ENCODE results near the gene PAK4. TPM values are rescaled to one million over a fixed set of nuclear protein-coding genes. Genes with fewer than 3 reads are reported as not detected.

Gene PAK4
- total RNA-seq, 1 experiment from 2014 or later = 63.1 TPM

GRCh38 chr19:39196860-39197562 is 71.4 kb downstream of the PAK4 start, which contains the start of gene NCCRP1:
TSS of gene NCCRP1 (plus strand) at chr19:39196964. CDS start at chr19:39196983, 19 bp downstream.
- H3K18ac ChIP-seq (ENCODE audit: insufficient read length, low read depth, low read length) = no peak within 1 kb of the TSS
- H3K4me3 Mint-ChIP-seq = peak within 1 kb of the TSS; percentile 48 to 75
- H3K9me3 ChIP-seq (ENCODE audit: control insufficient read depth, low read depth, low read length) = no peaks in the 10 kb centered on the region
- H2AK5ac ChIP-seq (ENCODE audit: insufficient read length, low read length) = no peak within 1 kb of the TSS
- peaks cover 7% of the 10 kb centered on the region; the same call in 1 of the 2 replicates for H3K27me3 ChIP-seq (ENCODE audit: insufficient read depth, low read length)
- DNase-seq = peak; percentile 71
- H3K23ac ChIP-seq (ENCODE audit: insufficient read length, low read depth, low read length) = no peak within 1 kb of the TSS
- H3K23me2 ChIP-seq (ENCODE audit: insufficient read length, low read depth, low read length, poor library complexity, severe bottlenecking) = peaks cover 7% of the 10 kb centered on the region
- H4K91ac ChIP-seq (ENCODE audit: insufficient read length, low read depth, low read length) = no peak within 1 kb of the TSS
- H3K27ac Mint-ChIP-seq = no peak within 1 kb of the TSS
- no peak within 1 kb of the TSS for H2AFZ ChIP-seq (ENCODE audit: low read length)
- H4K5ac ChIP-seq (ENCODE audit: insufficient read length, low read depth, low read length) = no peak within 1 kb of the TSS
- H3K56ac ChIP-seq (ENCODE audit: insufficient read length, low read depth, low read length) = no peak within 1 kb of the TSS
- no peaks in the 10 kb centered on the region for H3K79me1 ChIP-seq (ENCODE audit: insufficient read depth, low read depth, low read length, poor library complexity, severe bottlenecking)
- peaks cover 14 to 39% of the 10 kb centered on the region in 2 experiments for H3K4me1 Mint-ChIP-seq
- H3K4me2 ChIP-seq (ENCODE audit: insufficient read depth, insufficient read length, low read length) = peak within 1 kb of the TSS; percentile 48
- H3K9ac ChIP-seq (ENCODE audit: extremely low read depth, insufficient read length, low read length) = no peak within 1 kb of the TSS
- no peak within 1 kb of the TSS for H3T11ph ChIP-seq (ENCODE audit: low read length)
- no peak within 1 kb of the TSS for H4K8ac ChIP-seq (replicated peaks; ENCODE audit: insufficient read length, low read depth, low read length)
- TF ChIP-seq CTCF (conservative IDR thresholded peaks at IDR 0.05) = no peak
- H3K9me3 Mint-ChIP-seq = no peaks in the 10 kb centered on the region; a peak in 1 of 5 replicates
- no peak within 1 kb of the TSS for H2BK15ac ChIP-seq (ENCODE audit: low read depth, low read length)
- no peaks in the 10 kb centered on the region for H3K79me2 ChIP-seq (ENCODE audit: insufficient read depth, low read length)
- no peak within 1 kb of the TSS for H3K27ac ChIP-seq (ENCODE audit: insufficient read length, low read depth, low read length)
- no peak within 1 kb of the TSS for H2BK120ac ChIP-seq (ENCODE audit: low read depth, low read length, poor library complexity, severe bottlenecking)
- H2BK20ac ChIP-seq (ENCODE audit: low read depth, low read length, poor library complexity, severe bottlenecking) = no peak within 1 kb of the TSS
- no peak within 1 kb of the TSS for H3K4ac ChIP-seq (ENCODE audit: low read depth, low read length)
- H2BK5ac ChIP-seq (ENCODE audit: insufficient read length, low read length) = no peak within 1 kb of the TSS
- H3K4me1 ChIP-seq (ENCODE audit: insufficient read depth, low read length) = no peaks in the 10 kb centered on the region
- H2BK12ac ChIP-seq (ENCODE audit: insufficient read length, low read depth, low read length) = no peak within 1 kb of the TSS
- H4K20me1 ChIP-seq (ENCODE audit: control insufficient read depth, insufficient read depth, insufficient read length) = no peaks in the 10 kb centered on the region
- H3K14ac ChIP-seq (ENCODE audit: insufficient read depth, low read length) = no peak within 1 kb of the TSS
- H3K27me3 Mint-ChIP-seq (ENCODE audit: low read depth) = peaks cover 78% of the 10 kb centered on the region
- H3K36me3 Mint-ChIP-seq (ENCODE audit: insufficient read depth in 1 of 3, low read depth in 3 of 3) = no peaks in the 10 kb centered on the region
- WGBS (ENCODE audit: extremely low coverage, insufficient read length, low lambda C conversion rate) = no CpG with 5 or more reads among the region's 51 CpGs

All from H9 (cell line).